Lung (tissue), 12 donors: ENCODE measurements around the gene UGT2A1. TPM values are rescaled to one million over a fixed set of nuclear protein-coding genes. Genes with fewer than 3 reads are reported as not detected.

Source experiments
- ATAC-seq: fragments of 200-7000 bp; cut with Tn5 transposase; one replicate; pipeline ENCODE4 v1.9.1; 2020; ENCODE audit warnings: moderate number of reproducible peaks; ENCODE audit not compliant: insufficient read depth, low FRiP score
- DNase-seq, 3 donors: peaks; one replicate each; pipeline ENCODE4 v3.0.0-alpha.2; 2013 to 2017
- H3K27ac ChIP-seq, 2 donors: one replicate each; pipeline ENCODE4 v1.5.1; 2013; ENCODE audit warnings: mild to moderate bottlenecking in 2 of 2, moderate library complexity in 2 of 2, control low read depth in 1 of 2, inconsistent platforms in 1 of 2, low read depth in 1 of 2, low read length in 1 of 2
- H3K27me3 ChIP-seq, 3 donors: one replicate each; pipeline ENCODE4 v1.5.1; 2013; ENCODE audit warnings: low read length in 2 of 3; ENCODE audit not compliant: control insufficient read depth in 3 of 3, insufficient read depth in 3 of 3
- H3K36me3 ChIP-seq, 4 donors: one replicate each; pipeline ENCODE4 v1.5.1; 2013; ENCODE audit warnings: low read length in 4 of 4, mild to moderate bottlenecking in 1 of 4, moderate library complexity in 1 of 4; ENCODE audit not compliant: control insufficient read depth in 4 of 4, insufficient read depth in 4 of 4
- H3K4me1 ChIP-seq, 5 donors: one replicate each; pipeline ENCODE4 v1.5.1; 2013; ENCODE audit warnings: low read length in 5 of 5, mild to moderate bottlenecking in 2 of 5, moderate library complexity in 1 of 5; ENCODE audit not compliant: control insufficient read depth in 5 of 5, insufficient read depth in 5 of 5
- H3K4me3 ChIP-seq: one replicate; pipeline ENCODE4 v1.5.1; 2013; ENCODE audit warnings: mild to moderate bottlenecking, control low read depth, moderate library complexity
- H3K9ac ChIP-seq, 2 donors: one replicate each; pipeline ENCODE4 v1.5.1; 2013; ENCODE audit warnings: low read length in 2 of 2, control low read depth in 1 of 2; ENCODE audit not compliant: insufficient read depth in 1 of 2
- H3K9me3 ChIP-seq, 4 donors: one replicate each; pipeline ENCODE4 v1.5.1; 2013; ENCODE audit warnings: low read length in 3 of 4, mild to moderate bottlenecking in 1 of 4, moderate library complexity in 1 of 4; ENCODE audit not compliant: control insufficient read depth in 4 of 4, insufficient read depth in 3 of 4
- CTCF ChIP-seq: IDR thresholded peaks from 2 replicates; pipeline ENCODE4 v1.5.1; 2012; ENCODE audit warnings: mild to moderate bottlenecking; ENCODE audit errors: control extremely low read depth, extremely low read depth
- whole genome bisulfite sequencing, 2 donors: extraction: QIAGEN DNeasy Blood & Tissue Kit; methylation state at CpG; one replicate each; pipeline ENCODE4 v1.1.7; 2013; 5-methylcytosine and 5-hydroxymethylcytosine counted together
- polyA plus RNA-seq, 2 donors: library from polyadenylated mRNA; stranded (reverse); fragments of 200-250 nt; gene quantifications; one replicate each; pipeline ENCODE4 v1.2.1, GENCODE V29; 2013
- total RNA-seq, 2 donors: library from RNA; depleted of rRNA in 1 of 2; stranded (reverse); fragments of >200 nt in 1 of 2; gene quantifications; one replicate each; pipeline ENCODE4 v1.2.1, GENCODE V29; 2014 to 2021
- donor health status: control.
- donor health status: control.
- donor health status: Bipolar disorder and iron deficiency.
- donor health status: healthy.
- donor health status: DM: yes; HTN: yes; CAD: no.

The UGT2A1 gene
- total and polyA plus RNA-seq, 4 donors: 0.13 TPM; not detected in 3

- TF ChIP-seq CTCF: no peak
- Histone ChIP-seq H3K4me3 (no peak overlapping the region), H3K36me3 (no peaks in the 10 kb centered on the region), H3K27me3 (no peaks in the 10 kb centered on the region), H3K4me1 (no peaks in the 10 kb centered on the region), H3K27ac (no peak overlapping the region), H3K9me3 (peaks cover 0 to 2% (median 0%) of the 10 kb centered on the region in 4 donors), H3K9ac (no peak overlapping the region)
- DNase-seq: no peak
- WGBS, 2 donors: 62 to 85% methylated on average over 2 of the region's 2 CpGs
- ATAC-seq: no peak
Measured at GRCh38 chr4:69649629-69650028, 3.4 kb downstream of the UGT2A1 start.

GRCh38 chr4:69649207-69649606 is 3.8 kb downstream of the UGT2A1 start:
- TF ChIP-seq CTCF: no peak
- H3K27ac ChIP-seq: no peak overlapping the region
- no peaks in the 10 kb centered on the region for H3K4me1 ChIP-seq
- no peak for ATAC-seq
- no peaks in the 10 kb centered on the region for H3K27me3 ChIP-seq
- H3K9ac ChIP-seq: no peak overlapping the region
- H3K36me3 ChIP-seq: no peaks in the 10 kb centered on the region
- H3K9me3 ChIP-seq: peaks cover 0 to 2% (median 0%) of the 10 kb centered on the region in 4 donors
- WGBS, 2 donors: 29 to 60% methylated on average over 1 of the region's 1 CpG
- H3K4me3 ChIP-seq: no peak overlapping the region
- DNase-seq: no peak

GRCh38 chr4:69642961-69643360 is 10.1 kb downstream of the UGT2A1 start:
- Histone ChIP-seq H3K4me1 (no peaks in the 10 kb centered on the region), H3K27ac (no peak overlapping the region), H3K9ac (no peak overlapping the region), H3K4me3 (no peak overlapping the region), H3K36me3 (no peaks in the 10 kb centered on the region), H3K9me3 (no peaks in the 10 kb centered on the region), H3K27me3 (no peaks in the 10 kb centered on the region)
- ATAC-seq (no peak), DNase-seq (no peak)
- no peak for TF ChIP-seq CTCF
- WGBS, 2 donors: 81 to 86% methylated on average over 2 of the region's 2 CpGs

- ATAC-seq (no peak), DNase-seq (peak in 1 of 3 donors; percentile 4)
- Histone ChIP-seq H3K36me3 (no peaks in the 10 kb centered on the region), H3K9me3 (no peaks in the 10 kb centered on the region), H3K27ac (no peak overlapping the region), H3K4me3 (no peak overlapping the region), H3K27me3 (no peaks in the 10 kb centered on the region), H3K4me1 (no peaks in the 10 kb centered on the region), H3K9ac (no peak overlapping the region)
- TF ChIP-seq CTCF: no peak
- 94 to 95% methylated on average over 2 of the region's 2 CpGs for WGBS, 2 donors
Measured at GRCh38 chr4:69640289-69640688, 12.8 kb downstream of the UGT2A1 start.
